ENCODE measurements around the gene CCDC51. TPM values are rescaled to one million over a fixed set of nuclear protein-coding genes. Genes with fewer than 3 reads are reported as not detected.

The CCDC51 gene
- total RNA-seq, 1 experiment from 2014 or later, result 27.8 TPM

- Histone ChIP-seq H4K20me1 (ENCODE audit: low read length) (peaks cover 7% of the 10 kb centered on the region), H3K9me3 (ENCODE audit: low read length) (no peaks in the 10 kb centered on the region), H3K9ac (ENCODE audit: low read length) (peak overlapping the region; percentile 93), H3K4me2 (ENCODE audit: low read length) (peak overlapping the region; percentile 89), H3F3A (ENCODE audit: low read length, unreplicated experiment) (peaks cover 10% of the 10 kb centered on the region), H3K27me3 (ENCODE audit: low read length) (no peaks in the 10 kb centered on the region), H3K4me3 (ENCODE audit: low read length) (peak overlapping the region; percentile 99), H3K4me1 (ENCODE audit: insufficient read depth, low read length) (peaks cover 22% of the 10 kb centered on the region), H2AFZ (ENCODE audit: low read length) (peak overlapping the region; percentile 34), H3K9me2 (replicated peaks; ENCODE audit: low read length) (no peaks in the 10 kb centered on the region), H3K36me3 (ENCODE audit: low read depth, low read length) (peaks cover 16% of the 10 kb centered on the region), H3K27ac (ENCODE audit: low read length) (peak overlapping the region; percentile 56), H3K79me2 (ENCODE audit: low read length) (peaks cover 44% of the 10 kb centered on the region)
- CTCF ChIA-PET, result interaction anchor here (0.5 kb wide), 1 partner anchor 11 kb away, joined by 3 read pairs; no protein-coding TSS in a partner anchor
- intact Hi-C loops (cut with micrococcal nuclease), result no loop called here
- peak; percentile 3 for ATAC-seq
- POLR2A ChIA-PET (ENCODE audit: unreplicated experiment), result interaction anchor here (0.5 to 0.6 kb wide), 3 partner anchors 12 to 1386 kb away, joined by 3 to 4 read pairs (median 4); no protein-coding TSS in a partner anchor
- no peak for DNase-seq
- TF ChIP-seq EZH2 (IDR thresholded peaks at IDR 0.05; ENCODE audit: low read length, unreplicated experiment) (no peak), CTCF (conservative IDR thresholded peaks at IDR 0.05; ENCODE audit: low read depth, low read length) (no peak), EZH2phosphoT487 (IDR thresholded peaks at IDR 0.05; ENCODE audit: borderline replicate concordance, low read length) (no peak)
- TSS peak; percentile 68 for BruUV-seq (replicated peaks)
Measured at GRCh38 chr3:48440590-48440958, 655 bp upstream of the CCDC51 start.

- no TSS peak for BruUV-seq (replicated peaks)
- TF ChIP-seq EZH2phosphoT487 (IDR thresholded peaks at IDR 0.05; ENCODE audit: borderline replicate concordance, low read length) (no peak), CTCF (conservative IDR thresholded peaks at IDR 0.05; ENCODE audit: low read depth, low read length) (no peak), EZH2 (IDR thresholded peaks at IDR 0.05; ENCODE audit: low read length, unreplicated experiment) (no peak)
- peaks cover 43% of the 10 kb centered on the region for H3K79me2 ChIP-seq (ENCODE audit: low read length)
Measured at GRCh38 chr3:48437812-48438211, 2.1 kb downstream of the CCDC51 start.

DNA sequence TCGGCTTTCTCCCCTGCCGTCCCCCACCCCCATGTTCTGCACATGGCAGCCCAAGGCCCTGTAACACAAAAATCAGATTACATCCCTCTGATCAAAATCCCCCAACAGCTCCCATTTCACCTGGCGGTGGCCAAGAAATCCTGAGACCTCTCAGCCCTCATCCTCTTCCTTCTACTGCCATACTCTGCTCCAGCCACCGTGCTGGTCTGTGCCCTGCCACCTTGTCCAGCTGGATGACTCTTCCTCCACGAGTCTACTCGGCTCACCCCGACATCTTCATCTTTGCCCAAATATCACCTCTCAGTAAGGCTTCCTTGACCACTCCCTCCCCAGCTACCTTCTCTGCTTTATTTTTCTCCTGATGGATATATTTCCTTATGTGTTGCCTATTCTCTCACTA, 3.1 kb downstream of the CCDC51 start:
- TF ChIP-seq EZH2 (IDR thresholded peaks at IDR 0.05; ENCODE audit: low read length, unreplicated experiment) (no peak), CTCF (conservative IDR thresholded peaks at IDR 0.05; ENCODE audit: low read depth, low read length) (no peak), EZH2phosphoT487 (IDR thresholded peaks at IDR 0.05; ENCODE audit: borderline replicate concordance, low read length) (no peak)
- H3F3A ChIP-seq (ENCODE audit: low read length, unreplicated experiment), result no peaks in the 10 kb centered on the region
- DNase-seq, result no peak
- no peak overlapping the region for H3K4me3 ChIP-seq (ENCODE audit: low read length)
- H3K9ac ChIP-seq (ENCODE audit: low read length), result no peak overlapping the region
- peaks cover 6% of the 10 kb centered on the region for H4K20me1 ChIP-seq (ENCODE audit: low read length)
- peaks cover 16% of the 10 kb centered on the region for H3K4me1 ChIP-seq (ENCODE audit: insufficient read depth, low read length)
- H3K27me3 ChIP-seq (ENCODE audit: low read length), result no peaks in the 10 kb centered on the region
- no peak overlapping the region for H3K4me2 ChIP-seq (ENCODE audit: low read length)
- no peaks in the 10 kb centered on the region for H3K9me3 ChIP-seq (ENCODE audit: low read length)
- no TSS peak for BruUV-seq (replicated peaks)
- ATAC-seq, result no peak
- POLR2A ChIA-PET (ENCODE audit: unreplicated experiment), result interaction anchor here (0.8 kb wide), 1 partner anchor 36 kb away, joined by 4 read pairs; no protein-coding TSS in a partner anchor
- H2AFZ ChIP-seq (ENCODE audit: low read length), result no peak overlapping the region
- CTCF ChIA-PET, result interaction anchor here (0.8 to 2.3 kb wide), 8 partner anchors 9 to 248 kb away, joined by 4 to 222 read pairs (median 30); partner anchors contain the start of gene ATRIP
- H3K9me2 ChIP-seq (replicated peaks; ENCODE audit: low read length), result no peaks in the 10 kb centered on the region
- H3K27ac ChIP-seq (ENCODE audit: low read length), result no peak overlapping the region
- intact Hi-C loops (cut with micrococcal nuclease), result loop anchor here (1.0 kb wide), 4 partner anchors 36 to 243 kb away; no protein-coding TSS in a partner anchor
- H3K79me2 ChIP-seq (ENCODE audit: low read length), result peaks cover 36% of the 10 kb centered on the region
- H3K36me3 ChIP-seq (ENCODE audit: low read depth, low read length), result peaks cover 19% of the 10 kb centered on the region

More at GRCh38 chr3:48437812-48438211, 2.1 kb downstream of the CCDC51 start:
- H3K27me3 ChIP-seq (ENCODE audit: low read length), result no peaks in the 10 kb centered on the region
- ChIA-PET POLR2A (ENCODE audit: unreplicated experiment) (no interaction called here), CTCF (no interaction called here)
- H3K9me2 ChIP-seq (replicated peaks; ENCODE audit: low read length), result no peaks in the 10 kb centered on the region
- no peak overlapping the region for H3K4me2 ChIP-seq (ENCODE audit: low read length)
- H3K36me3 ChIP-seq (ENCODE audit: low read depth, low read length), result peaks cover 24% of the 10 kb centered on the region
- H3K4me3 ChIP-seq (ENCODE audit: low read length), result no peak overlapping the region
- H4K20me1 ChIP-seq (ENCODE audit: low read length), result peaks cover 7% of the 10 kb centered on the region
- no peak for ATAC-seq
- H3K9me3 ChIP-seq (ENCODE audit: low read length), result no peaks in the 10 kb centered on the region
- intact Hi-C loops (cut with micrococcal nuclease), result no loop called here
- no peak for DNase-seq
- H3K4me1 ChIP-seq (ENCODE audit: insufficient read depth, low read length), result peaks cover 17% of the 10 kb centered on the region
- no peak overlapping the region for H3K9ac ChIP-seq (ENCODE audit: low read length)
- no peak overlapping the region for H3K27ac ChIP-seq (ENCODE audit: low read length)
- no peak overlapping the region for H2AFZ ChIP-seq (ENCODE audit: low read length)
- no peaks in the 10 kb centered on the region for H3F3A ChIP-seq (ENCODE audit: low read length, unreplicated experiment)
